ENCODE data around the gene PLA2G12B. TPM values are rescaled to one million over a fixed set of nuclear protein-coding genes. Genes with fewer than 3 reads are reported as not detected.
"Not testable (repeated sequence)": the region's sequence is repeated elsewhere in the genome, so short reads cannot be mapped to it uniquely, and the experiment has no call there.

PLA2G12B gene
- total and polyA plus RNA-seq, 9 donors, result not detected

GRCh38 chr10:72910705-72911104 lies 43.9 kb downstream of the PLA2G12B start:
- Histone ChIP-seq H3K27me3 (no peaks in the 10 kb centered on the region), H3K9me3 (no peaks in the 10 kb centered on the region), H3K27ac (no peak overlapping the region), H3K4me1 (ENCODE audit: insufficient read depth) (no peaks in the 10 kb centered on the region), H3K4me3 (no peak overlapping the region), H3K36me3 (no peaks in the 10 kb centered on the region)
- no peak for TF ChIP-seq CTCF (IDR thresholded peaks at IDR 0.05)
- TF ChIP-seq POLR2A (IDR thresholded peaks at IDR 0.05), result no peak
- TF ChIP-seq EP300 (IDR thresholded peaks at IDR 0.05), result no peak
- no peak for DNase-seq
- intact Hi-C loops (cut with DNase I), result no loop called here

GRCh38 chr10:72906446-72906845 lies 48.2 kb downstream of the PLA2G12B start:
- no peaks in the 10 kb centered on the region for H3K27me3 ChIP-seq
- H3K27ac ChIP-seq, result no peak overlapping the region
- no peak for DNase-seq
- no peak overlapping the region for H3K4me3 ChIP-seq
- no peaks in the 10 kb centered on the region for H3K36me3 ChIP-seq
- intact Hi-C loops (cut with DNase I), result no loop called here
- TF ChIP-seq POLR2A (IDR thresholded peaks at IDR 0.05) (no peak), EP300 (IDR thresholded peaks at IDR 0.05) (no peak), CTCF (IDR thresholded peaks at IDR 0.05) (no peak)
- H3K9me3 ChIP-seq, result no peaks in the 10 kb centered on the region
- WGBS, 3 donors, result 89 to 90% (median 90%) methylated on average over 6 of the region's 6 CpGs
- H3K4me1 ChIP-seq (ENCODE audit: insufficient read depth), result no peaks in the 10 kb centered on the region

GRCh38 chr10:72904806-72905205 lies 49.8 kb downstream of the PLA2G12B start:
- DNase-seq, result no peak
- Histone ChIP-seq H3K36me3 (no peaks in the 10 kb centered on the region), H3K4me1 (ENCODE audit: insufficient read depth) (no peaks in the 10 kb centered on the region), H3K9me3 (no peaks in the 10 kb centered on the region), H3K27me3 (no peaks in the 10 kb centered on the region), H3K4me3 (no peak overlapping the region), H3K27ac (no peak overlapping the region)
- intact Hi-C loops (cut with DNase I), result no loop called here
- 84 to 87% (median 86%) methylated on average over 3 of the region's 3 CpGs for WGBS, 3 donors
- TF ChIP-seq EP300 (IDR thresholded peaks at IDR 0.05), result no peak
- no peak for TF ChIP-seq CTCF (IDR thresholded peaks at IDR 0.05)
- TF ChIP-seq POLR2A (IDR thresholded peaks at IDR 0.05), result no peak

GRCh38 chr10:72903941-72904446 lies 50.6 kb downstream of the PLA2G12B start:
- DNase-seq; H3K27ac ChIP-seq; H3K4me3 ChIP-seq; intact Hi-C loops (cut with DNase I); H3K36me3 ChIP-seq; H3K9me3 ChIP-seq; H3K4me1 ChIP-seq (ENCODE audit: insufficient read depth); H3K27me3 ChIP-seq: not testable (repeated sequence)
- 94 to 96% (median 96%) methylated on average over 15 of the region's 15 CpGs for WGBS, 3 donors

- no peaks in the 10 kb centered on the region for H3K36me3 ChIP-seq
- WGBS, 3 donors, result 90 to 100% (median 93%) methylated on average over 1 of the region's 1 CpG
- no peak overlapping the region for H3K27ac ChIP-seq
- no peak overlapping the region for H3K4me3 ChIP-seq
- H3K4me1 ChIP-seq (ENCODE audit: insufficient read depth), result no peaks in the 10 kb centered on the region
- intact Hi-C loops (cut with DNase I), result no loop called here
- H3K9me3 ChIP-seq, result no peaks in the 10 kb centered on the region
- DNase-seq, result no peak
- TF ChIP-seq CTCF (IDR thresholded peaks at IDR 0.05), result no peak
- TF ChIP-seq POLR2A (IDR thresholded peaks at IDR 0.05), result no peak
- H3K27me3 ChIP-seq, result no peaks in the 10 kb centered on the region
These were observed 55.1 kb downstream of the PLA2G12B start for GRCh38 chr10:72899545-72899944.

All from ovary (tissue), 9 donors.